Measurements from ENCODE around the gene KCNC3.
"Not testable (repeated sequence)": the region's sequence is repeated elsewhere in the genome, so short reads cannot be mapped to it uniquely, and the experiment has no call there.

Gene KCNC3

DNA sequence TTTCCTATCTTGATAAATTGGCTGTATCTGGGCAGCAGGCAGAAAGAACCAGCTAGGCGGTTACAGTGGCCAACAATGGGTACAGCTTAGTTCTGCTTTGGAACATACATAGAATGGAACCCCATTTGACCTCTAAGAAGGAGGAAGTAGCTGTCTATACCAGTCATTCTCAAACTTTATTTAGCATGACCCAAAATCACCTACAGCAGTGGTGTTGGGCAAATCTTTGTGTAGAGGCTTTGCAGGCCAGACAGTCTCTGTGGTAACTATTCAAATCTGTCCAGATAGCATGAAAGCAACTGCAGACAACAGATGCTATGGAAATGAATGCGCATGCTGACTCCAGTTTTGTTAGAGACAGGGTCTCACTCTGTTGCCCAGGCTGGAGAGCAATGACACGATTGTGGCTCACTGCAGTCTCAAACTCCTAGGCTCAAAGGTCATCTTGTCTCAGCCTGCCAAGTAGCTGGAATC lies 12.0 kb upstream of the KCNC3 start:
- H3F3A ChIP-seq (ENCODE audit: insufficient read depth, low read length), result peaks cover 8% of the 10 kb centered on the region; the same call in 1 of the 2 replicates
- H3K27ac ChIP-seq (ENCODE audit: low read depth, low read length, poor library complexity, severe bottlenecking), result peak overlapping the region; percentile 91
- H3K9ac ChIP-seq (ENCODE audit: low read length), result peak overlapping the region; percentile 27; the same call in 1 of the 2 replicates
- H2AFZ ChIP-seq (ENCODE audit: low read length), result no peak overlapping the region
- H4K20me1 ChIP-seq (ENCODE audit: insufficient read depth, low read length), result no peaks in the 10 kb centered on the region
- H3K4me2 ChIP-seq (ENCODE audit: low read length), result peak overlapping the region; percentile 58
- TF ChIP-seq, protein P1, sequence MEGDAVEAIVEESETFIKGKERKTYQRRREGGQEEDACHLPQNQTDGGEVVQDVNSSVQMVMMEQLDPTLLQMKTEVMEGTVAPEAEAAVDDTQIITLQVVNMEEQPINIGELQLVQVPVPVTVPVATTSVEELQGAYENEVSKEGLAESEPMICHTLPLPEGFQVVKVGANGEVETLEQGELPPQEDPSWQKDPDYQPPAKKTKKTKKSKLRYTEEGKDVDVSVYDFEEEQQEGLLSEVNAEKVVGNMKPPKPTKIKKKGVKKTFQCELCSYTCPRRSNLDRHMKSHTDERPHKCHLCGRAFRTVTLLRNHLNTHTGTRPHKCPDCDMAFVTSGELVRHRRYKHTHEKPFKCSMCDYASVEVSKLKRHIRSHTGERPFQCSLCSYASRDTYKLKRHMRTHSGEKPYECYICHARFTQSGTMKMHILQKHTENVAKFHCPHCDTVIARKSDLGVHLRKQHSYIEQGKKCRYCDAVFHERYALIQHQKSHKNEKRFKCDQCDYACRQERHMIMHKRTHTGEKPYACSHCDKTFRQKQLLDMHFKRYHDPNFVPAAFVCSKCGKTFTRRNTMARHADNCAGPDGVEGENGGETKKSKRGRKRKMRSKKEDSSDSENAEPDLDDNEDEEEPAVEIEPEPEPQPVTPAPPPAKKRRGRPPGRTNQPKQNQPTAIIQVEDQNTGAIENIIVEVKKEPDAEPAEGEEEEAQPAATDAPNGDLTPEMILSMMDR (IDR thresholded peaks at IDR 0.05; ENCODE audit: low read length), result no peak
- TF ChIP-seq EZH2 (IDR thresholded peaks at IDR 0.05; ENCODE audit: borderline replicate concordance, low read length), result no peak
- peaks cover 4% of the 10 kb centered on the region; the same call in 1 of the 2 replicates for H3K9me3 ChIP-seq (ENCODE audit: low read length)
- H3K9me2 ChIP-seq (ENCODE audit: low read depth, low read length), result no peaks in the 10 kb centered on the region
- H3K4me3 ChIP-seq (ENCODE audit: low read depth, low read length, poor library complexity, severe bottlenecking), result peak overlapping the region; percentile 30
- peaks cover 52% of the 10 kb centered on the region for H3K4me1 ChIP-seq (ENCODE audit: insufficient read depth, low read length, severe bottlenecking)
- no peaks in the 10 kb centered on the region for H3K27me3 ChIP-seq (ENCODE audit: insufficient read depth, low read length)
- H3K79me2 ChIP-seq (ENCODE audit: insufficient read depth, low read length), result peaks cover 21% of the 10 kb centered on the region
- H3K36me3 ChIP-seq (ENCODE audit: insufficient read depth, low read length), result peaks cover 43% of the 10 kb centered on the region

DNA sequence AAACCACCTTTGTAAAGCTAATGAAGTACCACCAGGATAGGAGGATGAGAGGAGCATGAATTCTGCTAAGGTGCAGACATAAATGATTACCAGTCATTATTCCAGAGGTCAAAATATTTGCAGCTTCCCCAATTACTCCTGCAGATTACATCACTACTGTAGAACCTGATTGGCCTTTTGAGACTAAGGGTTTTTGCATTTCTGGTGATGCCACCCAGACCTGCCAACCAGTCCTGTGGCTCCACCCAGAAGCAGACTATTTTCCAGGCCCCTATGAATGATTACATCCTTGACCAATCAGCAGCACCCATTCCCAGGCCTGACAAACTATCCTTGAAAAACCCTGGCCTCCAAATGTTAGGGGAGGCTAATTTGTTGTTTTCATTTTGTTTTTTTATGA lies 11.2 kb upstream of the KCNC3 start:
- Histone ChIP-seq H3F3A (ENCODE audit: insufficient read depth, low read length) (peaks cover 8% of the 10 kb centered on the region; the same call in 1 of the 2 replicates), H3K9me3 (ENCODE audit: low read length) (peaks cover 4% of the 10 kb centered on the region; the same call in 1 of the 2 replicates)

DNA sequence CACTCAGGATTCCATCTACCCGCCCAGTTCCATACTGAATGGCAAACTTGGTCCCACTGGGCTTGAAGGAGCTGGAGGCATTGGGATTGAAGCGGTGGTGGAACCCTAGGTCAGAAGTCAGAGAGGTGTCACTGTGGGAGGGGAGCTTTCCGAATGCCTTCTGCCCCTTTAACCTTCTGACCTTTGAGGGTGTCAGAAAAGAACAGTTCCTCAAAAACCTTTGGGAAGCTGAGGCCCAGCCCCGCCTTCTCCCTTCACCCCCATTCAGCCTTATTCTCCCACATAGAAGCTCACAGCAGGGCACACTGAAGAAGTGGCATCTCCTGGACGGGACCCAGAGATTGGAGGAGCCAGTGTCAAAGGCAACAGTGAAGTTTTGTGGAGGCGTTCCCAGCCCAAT lies 7.9 kb upstream of the KCNC3 start:
- H3K79me2 ChIP-seq (ENCODE audit: insufficient read depth, low read length), result peaks cover 17% of the 10 kb centered on the region
- peaks cover 50% of the 10 kb centered on the region for H3K4me1 ChIP-seq (ENCODE audit: insufficient read depth, low read length, severe bottlenecking)
- H3K4me2 ChIP-seq (ENCODE audit: low read length); H2AFZ ChIP-seq (ENCODE audit: low read length); H3K9me2 ChIP-seq (ENCODE audit: low read depth, low read length); H3K27me3 ChIP-seq (ENCODE audit: insufficient read depth, low read length); H3K9me3 ChIP-seq (ENCODE audit: low read length); H3K4me3 ChIP-seq (ENCODE audit: low read depth, low read length, poor library complexity, severe bottlenecking); H3K9ac ChIP-seq (ENCODE audit: low read length); H3K27ac ChIP-seq (ENCODE audit: low read depth, low read length, poor library complexity, severe bottlenecking); H4K20me1 ChIP-seq (ENCODE audit: insufficient read depth, low read length); H3F3A ChIP-seq (ENCODE audit: insufficient read depth, low read length): not testable (repeated sequence)
- peaks cover 58% of the 10 kb centered on the region for H3K36me3 ChIP-seq (ENCODE audit: insufficient read depth, low read length)

More for the DNA sequence above, 11.2 kb upstream of the KCNC3 start:
- H4K20me1 ChIP-seq (ENCODE audit: insufficient read depth, low read length), result no peaks in the 10 kb centered on the region
- H3K9me2 ChIP-seq (ENCODE audit: low read depth, low read length), result no peaks in the 10 kb centered on the region
- H3K4me3 ChIP-seq (ENCODE audit: low read depth, low read length, poor library complexity, severe bottlenecking), result peak overlapping the region; percentile 30
- peak overlapping the region; percentile 91 for H3K27ac ChIP-seq (ENCODE audit: low read depth, low read length, poor library complexity, severe bottlenecking)
- peaks cover 21% of the 10 kb centered on the region for H3K79me2 ChIP-seq (ENCODE audit: insufficient read depth, low read length)
- peaks cover 51% of the 10 kb centered on the region for H3K36me3 ChIP-seq (ENCODE audit: insufficient read depth, low read length)
- H3K4me2 ChIP-seq (ENCODE audit: low read length), result peak overlapping the region; percentile 46; the same call in 1 of the 2 replicates
- no peaks in the 10 kb centered on the region for H3K27me3 ChIP-seq (ENCODE audit: insufficient read depth, low read length)
- TF ChIP-seq EZH2 (IDR thresholded peaks at IDR 0.05; ENCODE audit: borderline replicate concordance, low read length), result no peak
- TF ChIP-seq, protein P1 (IDR thresholded peaks at IDR 0.05; ENCODE audit: low read length), result no peak
- no peak overlapping the region for H2AFZ ChIP-seq (ENCODE audit: low read length)
- H3K4me1 ChIP-seq (ENCODE audit: insufficient read depth, low read length, severe bottlenecking), result peaks cover 50% of the 10 kb centered on the region
- H3K9ac ChIP-seq (ENCODE audit: low read length), result no peak overlapping the region
